WTC11 (cell line): ENCODE data around the gene DDC. TPM values are rescaled to one million over a fixed set of nuclear protein-coding genes. Genes with fewer than 3 reads are reported as not detected.

Experiments
- ATAC-seq: fragments of 200-7000 bp; cut with Tn5 transposase; 2 replicates; pipeline ENCODE4 v1.10.0; 2021; ENCODE audit warnings: mild to moderate bottlenecking, moderate library complexity
- CTCF ChIA-PET: fragments of 300-600 bp; sonication (Branson Sonifier 250); formaldehyde crosslinking; loops from one replicate; lab custom pipeline; 2021; ENCODE audit warnings: antibody characterized with exemption; lab: Charles Lee
- POLR2A ChIA-PET: fragments of 350-600 bp; sonication (Branson Sonifier 250); formaldehyde crosslinking; loops from one replicate; lab custom pipeline; 2021; ENCODE audit warnings: antibody characterized with exemption; lab: Charles Lee
- DNase-seq: peaks from one replicate; pipeline ENCODE4 v3.0.0; 2021; ENCODE audit warnings: low spot score
- H3K27ac Mint-ChIP-seq: 2 replicates; pipeline ENCODE4 v1.8.0; 2021; ENCODE audit warnings: mixed read lengths
- H3K27me3 Mint-ChIP-seq: 2 replicates; pipeline ENCODE4 v1.8.0; 2021; ENCODE audit warnings: low read depth, mild to moderate bottlenecking, moderate library complexity, mixed read lengths
- H3K36me3 Mint-ChIP-seq: 2 replicates; pipeline ENCODE4 v1.8.0; 2021; ENCODE audit warnings: mixed read lengths
- H3K4me1 Mint-ChIP-seq: 2 replicates; pipeline ENCODE4 v1.8.0; 2022; ENCODE audit warnings: mixed read lengths
- H3K4me3 Mint-ChIP-seq: 2 replicates; pipeline ENCODE4 v1.8.0; 2021; ENCODE audit warnings: mild to moderate bottlenecking, moderate library complexity, mixed read lengths
- H3K9me3 Mint-ChIP-seq: 2 replicates; pipeline ENCODE4 v1.8.0; 2021; ENCODE audit warnings: mixed read lengths
- CREB1 ChIP-seq: sonication (generic); formaldehyde crosslinking; IDR thresholded peaks from 2 replicates; pipeline ENCODE4 v1.8.0; 2023; ENCODE audit warnings: mild to moderate bottlenecking, missing genetic modification reagents
- ELF4 ChIP-seq: sonication (generic); formaldehyde crosslinking; IDR thresholded peaks from 2 replicates; pipeline ENCODE4 v1.8.1; 2022; ENCODE audit warnings: low read depth, mild to moderate bottlenecking, moderate library complexity, missing genetic modification reagents
- ETV6 ChIP-seq: sonication (generic); formaldehyde crosslinking; IDR thresholded peaks from 2 replicates; pipeline ENCODE4 v1.8.1; 2022; ENCODE audit warnings: mild to moderate bottlenecking, missing genetic modification reagents
- FOXJ3 ChIP-seq: sonication (generic); formaldehyde crosslinking; IDR thresholded peaks from 2 replicates; pipeline ENCODE4 v1.9.0; 2021; ENCODE audit warnings: missing genetic modification reagents, mild to moderate bottlenecking, borderline replicate concordance
- GRHL2 ChIP-seq: fragments of 250-450 bp; sonication (Bioruptor Pico); IDR thresholded peaks from 2 replicates; pipeline ENCODE4 v1.8.0; 2022; ENCODE audit warnings: mild to moderate bottlenecking, moderate library complexity; ENCODE audit not compliant: insufficient replicate concordance, severe bottlenecking
- MXD4 ChIP-seq: fragments of 250-450 bp; sonication (Bioruptor Pico); IDR thresholded peaks from 2 replicates; pipeline ENCODE4 v1.8.0; 2021; ENCODE audit warnings: mild to moderate bottlenecking, moderate library complexity, borderline replicate concordance
- NFE2L1 ChIP-seq: sonication (generic); formaldehyde crosslinking; IDR thresholded peaks from 2 replicates; pipeline ENCODE4 v1.8.1; 2023; ENCODE audit warnings: missing genetic modification reagents
- NR1H2 ChIP-seq: sonication (generic); formaldehyde crosslinking; IDR thresholded peaks from 2 replicates; pipeline ENCODE4 v1.9.0; 2021; ENCODE audit warnings: mild to moderate bottlenecking, moderate library complexity, missing genetic modification reagents
- NR2C2 ChIP-seq: sonication (generic); formaldehyde crosslinking; IDR thresholded peaks from 2 replicates; pipeline ENCODE4 v1.8.0; 2022; ENCODE audit warnings: mild to moderate bottlenecking, missing genetic modification reagents
- RELA ChIP-seq: sonication (generic); formaldehyde crosslinking; IDR thresholded peaks from 2 replicates; pipeline ENCODE4 v1.8.1; 2022; ENCODE audit warnings: missing genetic modification reagents, mild to moderate bottlenecking, borderline replicate concordance
- RORB ChIP-seq: fragments of 250-450 bp; sonication (Bioruptor Pico); IDR thresholded peaks from 2 replicates; pipeline ENCODE4 v1.9.0; 2021; ENCODE audit warnings: mild to moderate bottlenecking
- SP1 ChIP-seq: sonication (generic); formaldehyde crosslinking; conservative IDR thresholded peaks from 2 replicates; pipeline ENCODE4 v1.8.1; 2022; ENCODE audit warnings: missing genetic modification reagents
- TCF7 ChIP-seq: sonication (generic); formaldehyde crosslinking; IDR thresholded peaks from 2 replicates; pipeline ENCODE4 v1.8.0; 2022; ENCODE audit warnings: mild to moderate bottlenecking, low read depth, missing genetic modification reagents, moderate library complexity
- TEAD1 ChIP-seq: sonication (generic); formaldehyde crosslinking; IDR thresholded peaks from 2 replicates; pipeline ENCODE4 v1.8.0; 2022; ENCODE audit warnings: mild to moderate bottlenecking, missing genetic modification reagents
- ZNF232 ChIP-seq: sonication (generic); formaldehyde crosslinking; IDR thresholded peaks from 2 replicates; pipeline ENCODE4 v1.8.0; 2022; ENCODE audit warnings: mild to moderate bottlenecking, missing genetic modification reagents
- ZNF416 ChIP-seq: fragments of 250-450 bp; sonication (Bioruptor Pico); IDR thresholded peaks from 2 replicates; pipeline ENCODE4 v1.9.0; 2021; ENCODE audit warnings: mild to moderate bottlenecking, inconsistent platforms
- total RNA-seq: library from RNA; stranded (reverse); gene quantifications from 3 replicates; pipeline ENCODE4 v1.2.3, GENCODE V29; 2021
- TF ChIP-seq, protein P1 (sequence below): fragments of 250-450 bp; sonication (Bioruptor Pico); IDR thresholded peaks from 2 replicates; pipeline ENCODE4 v1.8.0; 2021; ENCODE audit warnings: mild to moderate bottlenecking
- TF ChIP-seq, protein P2 (sequence below): fragments of 250-450 bp; sonication (Bioruptor Pico); IDR thresholded peaks from 2 replicates; pipeline ENCODE4 v2.1.2; 2022; ENCODE audit warnings: mild to moderate bottlenecking, moderate library complexity
- TF ChIP-seq, protein P3 (sequence below): fragments of 250-450 bp; sonication (Bioruptor Pico); IDR thresholded peaks from 2 replicates; pipeline ENCODE4 v1.9.0; 2021; ENCODE audit warnings: mild to moderate bottlenecking
- TF ChIP-seq, protein P4 (sequence below): sonication (generic); formaldehyde crosslinking; IDR thresholded peaks from 2 replicates; pipeline ENCODE4 v1.8.0; 2023; ENCODE audit warnings: mild to moderate bottlenecking, missing genetic modification reagents
- TF ChIP-seq, protein P5 (sequence below): sonication (generic); formaldehyde crosslinking; IDR thresholded peaks from 2 replicates; pipeline ENCODE4 v1.8.1; 2022; ENCODE audit warnings: mild to moderate bottlenecking, moderate library complexity, missing genetic modification reagents
- TF ChIP-seq, protein P6 (sequence below): fragments of 250-450 bp; sonication (Bioruptor Pico); conservative IDR thresholded peaks from 2 replicates; pipeline ENCODE4 v1.9.0; 2021; ENCODE audit warnings: mild to moderate bottlenecking

Gene DDC
- total RNA-seq, 1 experiment from 2014 or later, result not detected

DNA sequence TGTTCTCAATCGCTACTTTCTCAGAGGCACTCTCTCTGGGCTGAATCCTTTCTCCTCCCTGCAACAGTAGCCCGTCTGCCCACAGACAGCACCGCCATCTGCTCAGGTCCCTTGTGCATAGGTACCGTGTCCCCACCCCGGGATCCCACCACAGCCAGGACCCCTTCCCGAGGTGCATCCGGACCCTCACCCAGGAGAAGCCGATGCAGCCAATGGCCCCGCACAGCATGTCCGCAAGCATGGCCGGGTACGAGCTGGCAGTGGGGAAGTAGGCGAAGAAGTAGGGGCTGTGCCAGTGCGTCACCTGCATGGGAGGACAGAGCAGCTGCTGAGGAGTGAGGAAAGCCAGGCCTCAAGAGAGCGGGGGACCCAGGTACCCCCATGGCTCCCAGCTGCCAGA, 25.5 kb downstream of the DDC start:
- ChIA-PET CTCF (no interaction called here), POLR2A (no interaction called here)
- no peaks in the 10 kb centered on the region for H3K27me3 Mint-ChIP-seq
- H3K4me1 Mint-ChIP-seq, result 0 out of 2 replicates have a peak, but pooled peaks cover under 1% of the 10 kb centered on the region
- no peak overlapping the region for H3K27ac Mint-ChIP-seq
- no peak for DNase-seq
- H3K9me3 Mint-ChIP-seq, result peaks cover under 1% of the 10 kb centered on the region; the same call in 1 of the 2 replicates
- H3K36me3 Mint-ChIP-seq, result no peaks in the 10 kb centered on the region
- no peak overlapping the region for H3K4me3 Mint-ChIP-seq
- ATAC-seq, result no peak
- no peak for TF ChIP-seq ZNF416 (CRISPR knock-in tag)
- TF ChIP-seq GRHL2, result no peak
- TF ChIP-seq TCF7 (CRISPR knock-in tag), result no peak
- TF ChIP-seq, protein P1, sequence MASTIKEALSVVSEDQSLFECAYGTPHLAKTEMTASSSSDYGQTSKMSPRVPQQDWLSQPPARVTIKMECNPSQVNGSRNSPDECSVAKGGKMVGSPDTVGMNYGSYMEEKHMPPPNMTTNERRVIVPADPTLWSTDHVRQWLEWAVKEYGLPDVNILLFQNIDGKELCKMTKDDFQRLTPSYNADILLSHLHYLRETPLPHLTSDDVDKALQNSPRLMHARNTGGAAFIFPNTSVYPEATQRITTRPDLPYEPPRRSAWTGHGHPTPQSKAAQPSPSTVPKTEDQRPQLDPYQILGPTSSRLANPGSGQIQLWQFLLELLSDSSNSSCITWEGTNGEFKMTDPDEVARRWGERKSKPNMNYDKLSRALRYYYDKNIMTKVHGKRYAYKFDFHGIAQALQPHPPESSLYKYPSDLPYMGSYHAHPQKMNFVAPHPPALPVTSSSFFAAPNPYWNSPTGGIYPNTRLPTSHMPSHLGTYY (CRISPR knock-in tag), result no peak
- no peak for TF ChIP-seq ELF4 (CRISPR knock-in tag)
- TF ChIP-seq NFE2L1 (CRISPR knock-in tag), result no peak
- no peak for TF ChIP-seq SP1 (CRISPR knock-in tag)
- no peak for TF ChIP-seq ZNF232
- TF ChIP-seq FOXJ3, result no peak
- TF ChIP-seq, protein P2, sequence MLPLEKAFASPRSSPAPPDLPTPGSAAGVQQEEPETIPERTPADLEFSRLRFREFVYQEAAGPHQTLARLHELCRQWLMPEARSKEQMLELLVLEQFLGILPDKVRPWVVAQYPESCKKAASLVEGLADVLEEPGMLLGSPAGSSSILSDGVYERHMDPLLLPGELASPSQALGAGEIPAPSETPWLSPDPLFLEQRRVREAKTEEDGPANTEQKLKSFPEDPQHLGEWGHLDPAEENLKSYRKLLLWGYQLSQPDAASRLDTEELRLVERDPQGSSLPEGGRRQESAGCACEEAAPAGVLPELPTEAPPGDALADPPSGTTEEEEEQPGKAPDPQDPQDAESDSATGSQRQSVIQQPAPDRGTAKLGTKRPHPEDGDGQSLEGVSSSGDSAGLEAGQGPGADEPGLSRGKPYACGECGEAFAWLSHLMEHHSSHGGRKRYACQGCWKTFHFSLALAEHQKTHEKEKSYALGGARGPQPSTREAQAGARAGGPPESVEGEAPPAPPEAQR (CRISPR knock-in tag), result no peak
- TF ChIP-seq TEAD1 (CRISPR knock-in tag), result no peak
- TF ChIP-seq, protein P3, sequence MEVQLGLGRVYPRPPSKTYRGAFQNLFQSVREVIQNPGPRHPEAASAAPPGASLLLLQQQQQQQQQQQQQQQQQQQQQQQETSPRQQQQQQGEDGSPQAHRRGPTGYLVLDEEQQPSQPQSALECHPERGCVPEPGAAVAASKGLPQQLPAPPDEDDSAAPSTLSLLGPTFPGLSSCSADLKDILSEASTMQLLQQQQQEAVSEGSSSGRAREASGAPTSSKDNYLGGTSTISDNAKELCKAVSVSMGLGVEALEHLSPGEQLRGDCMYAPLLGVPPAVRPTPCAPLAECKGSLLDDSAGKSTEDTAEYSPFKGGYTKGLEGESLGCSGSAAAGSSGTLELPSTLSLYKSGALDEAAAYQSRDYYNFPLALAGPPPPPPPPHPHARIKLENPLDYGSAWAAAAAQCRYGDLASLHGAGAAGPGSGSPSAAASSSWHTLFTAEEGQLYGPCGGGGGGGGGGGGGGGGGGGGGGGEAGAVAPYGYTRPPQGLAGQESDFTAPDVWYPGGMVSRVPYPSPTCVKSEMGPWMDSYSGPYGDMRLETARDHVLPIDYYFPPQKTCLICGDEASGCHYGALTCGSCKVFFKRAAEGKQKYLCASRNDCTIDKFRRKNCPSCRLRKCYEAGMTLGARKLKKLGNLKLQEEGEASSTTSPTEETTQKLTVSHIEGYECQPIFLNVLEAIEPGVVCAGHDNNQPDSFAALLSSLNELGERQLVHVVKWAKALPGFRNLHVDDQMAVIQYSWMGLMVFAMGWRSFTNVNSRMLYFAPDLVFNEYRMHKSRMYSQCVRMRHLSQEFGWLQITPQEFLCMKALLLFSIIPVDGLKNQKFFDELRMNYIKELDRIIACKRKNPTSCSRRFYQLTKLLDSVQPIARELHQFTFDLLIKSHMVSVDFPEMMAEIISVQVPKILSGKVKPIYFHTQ (CRISPR knock-in tag), result no peak

DNA sequence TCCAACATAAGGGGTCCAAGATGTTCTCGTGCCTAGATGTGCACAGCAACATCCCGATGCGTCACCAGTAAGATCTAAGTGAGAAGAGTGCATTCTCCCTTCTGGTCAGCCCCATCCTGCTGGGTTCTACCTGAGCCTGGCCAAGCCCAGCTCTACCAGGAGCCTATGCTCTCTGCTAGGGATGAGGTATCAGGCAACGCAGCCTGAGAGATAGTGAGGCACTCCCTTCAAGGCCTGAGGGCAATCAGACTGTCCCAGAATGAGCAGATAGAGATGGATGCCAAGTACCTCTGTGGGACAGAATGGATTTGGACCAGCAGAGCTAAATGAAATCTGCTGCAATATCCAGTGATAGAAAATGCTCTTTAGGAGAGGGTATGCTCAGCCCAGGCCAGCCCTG, 26.7 kb downstream of the DDC start:
- Mint-ChIP-seq H3K27me3 (no peaks in the 10 kb centered on the region), H3K36me3 (no peaks in the 10 kb centered on the region), H3K4me3 (no peak overlapping the region), H3K4me1 (0 out of 2 replicates have a peak, but pooled peaks cover 5% of the 10 kb centered on the region), H3K9me3 (peaks cover 11% of the 10 kb centered on the region), H3K27ac (no peak overlapping the region)
- no peak for DNase-seq
- POLR2A ChIA-PET, result no interaction called here
- ATAC-seq, result no peak
- CTCF ChIA-PET, result no interaction called here
- TF ChIP-seq RORB (CRISPR knock-in tag) (no peak), MXD4 (CRISPR knock-in tag) (no peak), NR2C2 (no peak), CREB1 (CRISPR knock-in tag) (no peak), RELA (CRISPR knock-in tag) (no peak), ETV6 (no peak), NR1H2 (CRISPR knock-in tag) (no peak)
- TF ChIP-seq, protein P4, sequence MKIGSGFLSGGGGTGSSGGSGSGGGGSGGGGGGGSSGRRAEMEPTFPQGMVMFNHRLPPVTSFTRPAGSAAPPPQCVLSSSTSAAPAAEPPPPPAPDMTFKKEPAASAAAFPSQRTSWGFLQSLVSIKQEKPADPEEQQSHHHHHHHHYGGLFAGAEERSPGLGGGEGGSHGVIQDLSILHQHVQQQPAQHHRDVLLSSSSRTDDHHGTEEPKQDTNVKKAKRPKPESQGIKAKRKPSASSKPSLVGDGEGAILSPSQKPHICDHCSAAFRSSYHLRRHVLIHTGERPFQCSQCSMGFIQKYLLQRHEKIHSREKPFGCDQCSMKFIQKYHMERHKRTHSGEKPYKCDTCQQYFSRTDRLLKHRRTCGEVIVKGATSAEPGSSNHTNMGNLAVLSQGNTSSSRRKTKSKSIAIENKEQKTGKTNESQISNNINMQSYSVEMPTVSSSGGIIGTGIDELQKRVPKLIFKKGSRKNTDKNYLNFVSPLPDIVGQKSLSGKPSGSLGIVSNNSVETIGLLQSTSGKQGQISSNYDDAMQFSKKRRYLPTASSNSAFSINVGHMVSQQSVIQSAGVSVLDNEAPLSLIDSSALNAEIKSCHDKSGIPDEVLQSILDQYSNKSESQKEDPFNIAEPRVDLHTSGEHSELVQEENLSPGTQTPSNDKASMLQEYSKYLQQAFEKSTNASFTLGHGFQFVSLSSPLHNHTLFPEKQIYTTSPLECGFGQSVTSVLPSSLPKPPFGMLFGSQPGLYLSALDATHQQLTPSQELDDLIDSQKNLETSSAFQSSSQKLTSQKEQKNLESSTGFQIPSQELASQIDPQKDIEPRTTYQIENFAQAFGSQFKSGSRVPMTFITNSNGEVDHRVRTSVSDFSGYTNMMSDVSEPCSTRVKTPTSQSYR (CRISPR knock-in tag), result no peak
- TF ChIP-seq, protein P5, sequence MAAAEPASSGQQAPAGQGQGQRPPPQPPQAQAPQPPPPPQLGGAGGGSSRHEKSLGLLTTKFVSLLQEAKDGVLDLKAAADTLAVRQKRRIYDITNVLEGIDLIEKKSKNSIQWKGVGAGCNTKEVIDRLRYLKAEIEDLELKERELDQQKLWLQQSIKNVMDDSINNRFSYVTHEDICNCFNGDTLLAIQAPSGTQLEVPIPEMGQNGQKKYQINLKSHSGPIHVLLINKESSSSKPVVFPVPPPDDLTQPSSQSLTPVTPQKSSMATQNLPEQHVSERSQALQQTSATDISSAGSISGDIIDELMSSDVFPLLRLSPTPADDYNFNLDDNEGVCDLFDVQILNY (CRISPR knock-in tag), result no peak
- TF ChIP-seq, protein P6, sequence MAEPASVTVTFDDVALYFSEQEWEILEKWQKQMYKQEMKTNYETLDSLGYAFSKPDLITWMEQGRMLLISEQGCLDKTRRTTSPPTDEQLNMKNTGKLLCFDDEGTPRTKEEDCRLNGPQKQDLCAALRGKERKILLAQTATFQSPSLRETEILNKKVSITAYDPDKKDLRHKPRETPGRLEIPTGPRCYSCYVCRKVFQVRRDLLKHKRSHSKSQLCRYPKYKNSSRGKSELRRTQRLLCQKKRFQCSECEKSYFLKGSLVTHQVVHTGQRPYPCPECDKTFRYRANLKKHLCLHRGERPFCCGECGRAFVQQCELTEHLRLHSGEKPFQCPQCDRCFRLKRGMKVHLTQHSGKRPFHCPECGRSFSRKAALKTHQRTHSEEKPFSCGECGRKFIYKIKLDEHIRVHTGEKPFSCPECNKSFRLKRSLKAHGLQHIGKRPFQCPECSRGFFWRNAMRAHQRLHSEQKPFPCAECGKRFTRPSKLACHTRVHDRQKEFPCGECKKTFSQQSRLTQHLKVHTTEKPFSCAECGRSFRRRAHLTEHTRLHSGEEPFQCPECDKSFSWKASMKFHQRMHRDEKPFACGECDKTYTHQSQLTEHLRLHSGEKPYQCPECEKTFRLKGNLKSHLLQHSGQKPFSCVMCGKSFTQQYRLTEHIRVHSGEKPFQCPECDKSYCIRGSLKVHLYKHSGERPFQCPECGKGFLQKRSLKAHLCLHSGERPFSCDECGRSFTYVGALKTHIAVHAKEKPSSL (CRISPR knock-in tag), result no peak
